Breast epithelium (tissue), 4 donors: ENCODE results near the gene PRKN. TPM values are rescaled to one million over a fixed set of nuclear protein-coding genes. Genes with fewer than 3 reads are reported as not detected.

Source experiments
- DNase-seq, 2 donors: peaks; one replicate each; pipeline ENCODE4 v3.0.0-alpha.2; 2019; ENCODE audit warnings: low spot score in 2 of 2
- H3K27ac ChIP-seq, 2 donors: fragments of 200-600 bp; sonication (generic) in 1 of 2; one replicate each; pipeline ENCODE4 v1.5.1; 2016 to 2019; ENCODE audit warnings: mild to moderate bottlenecking in 1 of 2
- H3K27me3 ChIP-seq, 2 donors: fragments of 200-600 bp; sonication (generic) in 1 of 2; one replicate each; pipeline versions ENCODE4 v1.5.1 to v1.6.0; 2017 to 2019; ENCODE audit warnings: control low read depth in 1 of 2, mild to moderate bottlenecking in 1 of 2
- H3K36me3 ChIP-seq: fragments of 200-600 bp; one replicate; pipeline ENCODE4 v1.5.1; 2019
- H3K4me1 ChIP-seq, 2 donors: fragments of 200-600 bp; sonication (generic); one replicate each; pipeline ENCODE4 v1.5.1; 2016 to 2019; ENCODE audit warnings: control low read depth in 1 of 2
- H3K4me3 ChIP-seq, 3 donors: fragments of 200-600 bp; sonication (generic); 1 replicate in 2 of 3; 2 replicates in 1 of 3; pipeline ENCODE4 v1.5.1; 2016 to 2019; ENCODE audit warnings: mild to moderate bottlenecking in 3 of 3, moderate library complexity in 2 of 3
- H3K9me3 ChIP-seq, 2 donors: fragments of 200-600 bp; sonication (generic) in 1 of 2; one replicate each; pipeline ENCODE4 v1.5.1; 2016 to 2019; ENCODE audit warnings: control low read depth in 1 of 2
- CTCF ChIP-seq, 3 donors: fragments of 450-650 bp; IDR thresholded peaks; one replicate each; pipeline ENCODE4 v1.5.1; 2016 to 2017; ENCODE audit warnings: antibody characterized with exemption in 3 of 3, mild to moderate bottlenecking in 3 of 3, moderate library complexity in 3 of 3
- POLR2A ChIP-seq: fragments of 450-650 bp; IDR thresholded peaks from one replicate; pipeline ENCODE4 v1.6.1; 2016; ENCODE audit warnings: antibody characterized with exemption, mild to moderate bottlenecking, moderate library complexity
- POLR2AphosphoS5 ChIP-seq, 3 donors: sonication (generic); formaldehyde crosslinking; IDR thresholded peaks; one replicate each; pipeline ENCODE4 v1.6.1; 2017; ENCODE audit warnings: antibody characterized with exemption in 3 of 3
- intact Hi-C: fragments of 100-400 bp; cut with DNase I; formaldehyde crosslinking; loops from one replicate; pipeline ENCODE4 v1.15.1; 2023; ENCODE audit warnings: low total_unique reads
- total RNA-seq, 3 donors: library from RNA; depleted of rRNA; stranded (reverse); fragments of >200 nt; gene quantifications; one replicate each; pipeline ENCODE4 v1.1.0, GENCODE V29; 2016

The PRKN gene
- total RNA-seq, 3 donors from 2014 or later: 7.2 to 19.0 (median 11.2) TPM

DNA sequence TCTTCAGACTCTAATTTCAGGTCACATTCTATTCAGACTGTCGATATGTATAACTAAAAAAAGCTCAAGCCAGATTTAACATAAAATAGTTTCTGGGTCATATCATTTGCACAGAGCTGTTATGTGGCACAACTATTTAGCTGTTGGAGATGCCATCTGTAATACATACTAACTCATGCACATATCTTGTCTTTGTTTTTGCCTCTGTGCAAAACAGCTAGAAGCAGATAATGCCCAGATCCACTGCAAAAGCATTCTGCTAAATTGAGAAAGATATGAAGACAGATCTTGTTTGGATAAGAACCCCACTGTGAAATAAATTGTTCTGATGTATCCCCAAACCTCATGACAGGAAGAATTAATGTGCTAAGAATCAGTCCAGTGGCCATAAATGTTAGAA is 930.9 kb downstream of the PRKN start:
- Histone ChIP-seq H3K4me1 (no peaks in the 10 kb centered on the region), H3K27ac (no peak overlapping the region), H3K36me3 (no peaks in the 10 kb centered on the region), H3K4me3 (no peak overlapping the region), H3K9me3 (no peaks in the 10 kb centered on the region), H3K27me3 (no peaks in the 10 kb centered on the region)
- intact Hi-C loops: no loop called here
- no peak for DNase-seq
- no peak for TF ChIP-seq POLR2A
- TF ChIP-seq POLR2AphosphoS5 (IDR thresholded peaks at IDR 0.05): no peak
- no peak for TF ChIP-seq CTCF (IDR thresholded peaks at IDR 0.05)

DNA sequence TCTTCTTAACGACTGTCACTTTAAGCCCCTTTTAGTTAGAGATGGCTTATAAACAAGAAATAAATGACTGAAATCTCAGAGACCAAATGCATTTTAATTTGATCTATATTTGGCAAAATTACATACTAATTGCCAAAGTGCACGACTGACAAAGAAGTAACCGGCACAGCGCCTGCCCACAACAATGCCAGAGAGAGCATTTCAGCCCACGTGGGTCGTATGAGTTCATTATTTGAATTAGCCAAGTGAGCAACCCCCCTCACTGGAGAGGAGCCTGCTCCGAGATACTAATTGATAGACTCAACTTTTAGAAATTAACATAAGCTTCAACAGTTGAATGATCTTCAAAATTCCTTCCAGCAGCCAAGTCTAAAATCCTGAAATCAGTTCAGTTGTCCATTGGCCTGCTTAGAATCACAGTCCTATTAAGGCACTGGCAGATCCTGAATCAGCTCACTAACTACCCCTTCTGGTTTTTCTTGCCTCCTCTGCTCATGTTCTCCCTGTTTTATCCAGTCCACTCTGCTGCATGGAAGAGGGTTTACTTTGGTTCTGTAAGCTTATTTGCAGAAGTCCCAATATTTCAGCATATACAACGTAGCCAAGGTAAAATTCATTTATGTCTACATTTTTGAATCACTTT is 934.6 kb downstream of the PRKN start:
- H3K4me1 ChIP-seq: no peaks in the 10 kb centered on the region
- no peak for DNase-seq
- no peak overlapping the region for H3K4me3 ChIP-seq
- no peaks in the 10 kb centered on the region for H3K27me3 ChIP-seq
- no peak overlapping the region for H3K27ac ChIP-seq
- intact Hi-C loops: no loop called here
- H3K36me3 ChIP-seq: no peaks in the 10 kb centered on the region
- peaks cover 0 to 8% of the 10 kb centered on the region in 2 donors for H3K9me3 ChIP-seq
- TF ChIP-seq CTCF (IDR thresholded peaks at IDR 0.05): no peak
- no peak for TF ChIP-seq POLR2AphosphoS5 (IDR thresholded peaks at IDR 0.05)
- no peak for TF ChIP-seq POLR2A

- no peaks in the 10 kb centered on the region for H3K27me3 ChIP-seq
These were observed 939.0 kb downstream of the PRKN start for GRCh38 chr6:161788531-161788930.

DNA sequence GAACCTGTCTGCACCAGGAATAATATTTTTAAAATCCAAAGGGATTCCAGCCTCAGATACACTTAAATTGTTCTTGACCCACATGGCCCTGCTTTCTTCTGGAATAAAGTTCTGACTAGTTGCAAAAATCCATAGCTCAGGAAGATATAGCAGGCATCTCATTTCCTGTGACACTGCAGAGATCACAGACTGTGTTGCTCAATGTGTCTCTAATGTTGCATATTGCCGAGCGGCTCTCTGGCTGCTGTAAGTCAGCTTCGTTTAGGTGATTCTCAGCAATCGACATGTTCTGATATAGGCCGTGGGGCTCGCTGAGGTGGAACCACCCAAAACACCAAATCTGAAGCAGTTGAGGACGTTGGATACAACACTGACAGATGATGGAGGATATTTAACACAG is 955.4 kb downstream of the PRKN start:
- H3K27me3 ChIP-seq: no peaks in the 10 kb centered on the region
- H3K9me3 ChIP-seq: no peaks in the 10 kb centered on the region
- no peak for DNase-seq
- no peak overlapping the region for H3K27ac ChIP-seq
- no peaks in the 10 kb centered on the region for H3K36me3 ChIP-seq
- TF ChIP-seq POLR2AphosphoS5 (IDR thresholded peaks at IDR 0.05): no peak
- TF ChIP-seq CTCF (IDR thresholded peaks at IDR 0.05): no peak
- TF ChIP-seq POLR2A: no peak
- H3K4me3 ChIP-seq: no peak overlapping the region
- intact Hi-C loops: no loop called here
- no peaks in the 10 kb centered on the region for H3K4me1 ChIP-seq

More at GRCh38 chr6:161788531-161788930, 939.0 kb downstream of the PRKN start:
- no peaks in the 10 kb centered on the region for H3K4me1 ChIP-seq
- no peak for TF ChIP-seq CTCF (IDR thresholded peaks at IDR 0.05)
- TF ChIP-seq POLR2AphosphoS5 (IDR thresholded peaks at IDR 0.05): no peak
- no peak for TF ChIP-seq POLR2A
- H3K4me3 ChIP-seq: no peak overlapping the region
- intact Hi-C loops: no loop called here
- no peaks in the 10 kb centered on the region for H3K36me3 ChIP-seq
- no peak for DNase-seq
- H3K27ac ChIP-seq: no peak overlapping the region
- H3K9me3 ChIP-seq: peaks cover 0 to 13% of the 10 kb centered on the region in 2 donors

DNA sequence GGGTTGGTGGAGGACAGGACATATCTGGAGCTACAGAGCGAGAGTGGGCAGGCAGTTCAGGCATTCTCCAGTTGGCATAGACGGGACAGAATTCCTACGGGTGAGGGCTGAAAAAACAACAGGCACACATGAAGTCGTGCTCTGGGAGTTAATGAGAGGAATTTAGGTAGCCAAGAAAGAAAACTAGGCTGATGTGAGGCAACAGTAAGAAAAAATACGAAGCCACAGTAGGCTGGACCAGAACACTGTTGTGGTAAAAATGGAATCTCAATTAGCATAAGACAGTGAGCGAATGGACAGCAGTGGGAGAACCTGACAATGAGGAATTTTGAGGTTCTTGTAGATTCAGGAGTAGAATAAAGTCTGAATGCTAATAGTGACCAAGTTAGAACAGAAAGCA is 965.6 kb downstream of the PRKN start:
- TF ChIP-seq POLR2A (no peak), CTCF (IDR thresholded peaks at IDR 0.05) (no peak), POLR2AphosphoS5 (IDR thresholded peaks at IDR 0.05) (no peak)
- no peak for DNase-seq
- intact Hi-C loops: no loop called here
- no peaks in the 10 kb centered on the region for H3K27me3 ChIP-seq
- no peak overlapping the region for H3K27ac ChIP-seq
- no peaks in the 10 kb centered on the region for H3K4me1 ChIP-seq
- no peaks in the 10 kb centered on the region for H3K36me3 ChIP-seq
- no peaks in the 10 kb centered on the region for H3K9me3 ChIP-seq
- H3K4me3 ChIP-seq: no peak overlapping the region
